AG09309 (cell line): ENCODE measurements around the gene CTRB1.

Experiments used
- DNase-seq: peaks from one replicate; pipeline ENCODE4 v3.0.0-alpha.2; 2010; ENCODE audit warnings: low read depth
- H3K4me3 ChIP-seq: 2 replicates; pipeline ENCODE4 v1.5.1; 2011; ENCODE audit warnings: mild to moderate bottlenecking, low read depth, low read length, moderate library complexity; ENCODE audit not compliant: control insufficient read depth
- CTCF ChIP-seq: IDR thresholded peaks from 2 replicates; pipeline ENCODE4 v1.5.1; 2011; ENCODE audit warnings: mild to moderate bottlenecking, low read depth, low read length, inconsistent platforms; ENCODE audit not compliant: insufficient read depth, control insufficient read depth; ENCODE audit errors: missing control alignments

CTRB1 gene

GRCh38 chr16:75188832-75189477 lies 29.8 kb upstream of the CTRB1 start:
- TF ChIP-seq CTCF = no peak
- no peak overlapping the region for H3K4me3 ChIP-seq
- no peak for DNase-seq

GRCh38 chr16:75189638-75190245 lies 29.0 kb upstream of the CTRB1 start:
- no peak for DNase-seq
- no peak overlapping the region for H3K4me3 ChIP-seq
- no peak for TF ChIP-seq CTCF

GRCh38 chr16:75192606-75193264 lies 26.1 kb upstream of the CTRB1 start:
- no peak for DNase-seq
- no peak for TF ChIP-seq CTCF

GRCh38 chr16:75193265-75193650 lies 25.5 kb upstream of the CTRB1 start:
- DNase-seq = no peak
- no peak overlapping the region for H3K4me3 ChIP-seq
- TF ChIP-seq CTCF = no peak

More at GRCh38 chr16:75192606-75193264, 26.1 kb upstream of the CTRB1 start:
- H3K4me3 ChIP-seq = no peak overlapping the region

GRCh38 chr16:75193730-75194444 lies 24.9 kb upstream of the CTRB1 start:
- TF ChIP-seq CTCF = no peak
- no peak overlapping the region for H3K4me3 ChIP-seq
- DNase-seq = no peak
